NCI-H1105 treated with DMSO at 0.1 percent for 48 hours (cell line): Measurements from ENCODE around the gene GALNS.
A peak's percentile ranks its signal among the peaks of the same experiment; 100 is the strongest.

Experiments
- DNase-seq: peaks from one replicate; lab custom pipeline; 2025; lab: John Stamatoyannopoulos, UW

The GALNS gene

GRCh38 chr16:88857728-88858339, 1.1 kb upstream of the GALNS start:
- peak; percentile 34 for DNase-seq

- DNase-seq = no peak
Measured at GRCh38 chr16:88856122-88856827, 472 bp downstream of the GALNS start.

GRCh38 chr16:88855736-88856121, 1.0 kb downstream of the GALNS start:
- DNase-seq = no peak

- no peak for DNase-seq
Measured at GRCh38 chr16:88855176-88855575, 1.6 kb downstream of the GALNS start.

GRCh38 chr16:88854306-88855111, 2.2 kb downstream of the GALNS start:
- DNase-seq = no peak

GRCh38 chr16:88853325-88853941, 3.3 kb downstream of the GALNS start:
- no peak for DNase-seq

- no peak for DNase-seq
Measured at GRCh38 chr16:88851616-88852015, 5.1 kb downstream of the GALNS start.

- no peak for DNase-seq
Measured at GRCh38 chr16:88850531-88851199, 6.1 kb downstream of the GALNS start.

GRCh38 chr16:88848557-88848956, 8.2 kb downstream of the GALNS start:
- no peak for DNase-seq

- no peak for DNase-seq
Measured at GRCh38 chr16:88847654-88848053, 9.1 kb downstream of the GALNS start.

GRCh38 chr16:88846088-88846487, 10.7 kb downstream of the GALNS start:
- DNase-seq = no peak

- no peak for DNase-seq
Measured at GRCh38 chr16:88844419-88845036, 12.2 kb downstream of the GALNS start.

GRCh38 chr16:88843256-88843655, 13.5 kb downstream of the GALNS start:
- no peak for DNase-seq

- no peak for DNase-seq
Measured at GRCh38 chr16:88842806-88843205, 13.9 kb downstream of the GALNS start.

GRCh38 chr16:88842308-88842756, 14.4 kb downstream of the GALNS start:
- no peak for DNase-seq

GRCh38 chr16:88841521-88842307, 15.0 kb downstream of the GALNS start:
- DNase-seq = no peak

- no peak for DNase-seq
Measured at GRCh38 chr16:88840600-88841215, 16.0 kb downstream of the GALNS start.

- no peak for DNase-seq
Measured at GRCh38 chr16:88839745-88840599, 16.8 kb downstream of the GALNS start.

- DNase-seq = no peak
Measured at GRCh38 chr16:88839026-88839529, 17.7 kb downstream of the GALNS start.
